ENCODE results near the gene FBXO24. TPM values are rescaled to one million over a fixed set of nuclear protein-coding genes. Genes with fewer than 3 reads are reported as not detected.

The FBXO24 gene
- total RNA-seq, 1 donor = 0.54 TPM

- TF ChIP-seq CTCF (IDR thresholded peaks at IDR 0.05; ENCODE audit: insufficient read depth, low read length) = no peak
- DNase-seq (ENCODE audit: low read depth) = no peak
- no peak overlapping the region for H3K4me3 ChIP-seq (ENCODE audit: low read depth, low read length)
Measured at GRCh38 chr7:100543586-100543985, 42.5 kb upstream of the FBXO24 start.

- TF ChIP-seq CTCF (IDR thresholded peaks at IDR 0.05; ENCODE audit: insufficient read depth, low read length) = no peak
- H3K4me3 ChIP-seq (ENCODE audit: low read depth, low read length) = no peak overlapping the region
- no peak for DNase-seq (ENCODE audit: low read depth)
Measured at GRCh38 chr7:100544386-100544785, 41.7 kb upstream of the FBXO24 start.

- DNase-seq (ENCODE audit: low read depth) = peak; percentile 65
- no peak for TF ChIP-seq CTCF (IDR thresholded peaks at IDR 0.05; ENCODE audit: insufficient read depth, low read length)
- no peak overlapping the region for H3K4me3 ChIP-seq (ENCODE audit: low read depth, low read length)
Measured at GRCh38 chr7:100544967-100545359, 41.2 kb upstream of the FBXO24 start.

- TF ChIP-seq CTCF (IDR thresholded peaks at IDR 0.05; ENCODE audit: insufficient read depth, low read length) = peak; percentile 11
- DNase-seq (ENCODE audit: low read depth) = peak; percentile 83
Measured at GRCh38 chr7:100545360-100546128, 40.6 kb upstream of the FBXO24 start.

GRCh38 chr7:100546129-100546925 is 39.8 kb upstream of the FBXO24 start:
- no peak overlapping the region for H3K4me3 ChIP-seq (ENCODE audit: low read depth, low read length)

More at GRCh38 chr7:100545360-100546128, 40.6 kb upstream of the FBXO24 start:
- peak overlapping the region; percentile 3 for H3K4me3 ChIP-seq (ENCODE audit: low read depth, low read length)

More at GRCh38 chr7:100546129-100546925, 39.8 kb upstream of the FBXO24 start:
- no peak for DNase-seq (ENCODE audit: low read depth)
- no peak for TF ChIP-seq CTCF (IDR thresholded peaks at IDR 0.05; ENCODE audit: insufficient read depth, low read length)
